ENCODE data around the gene DESI1. TPM values are rescaled to one million over a fixed set of nuclear protein-coding genes. Genes with fewer than 3 reads are reported as not detected.
A peak's percentile ranks its signal among the peaks of the same experiment; 100 is the strongest.
"Not testable (repeated sequence)": the region's sequence is repeated elsewhere in the genome, so short reads cannot be mapped to it uniquely, and the experiment has no call there.

The DESI1 gene
- polyA plus RNA-seq, 4 donors = 26.0 to 29.7 (median 28.1) TPM

DNA sequence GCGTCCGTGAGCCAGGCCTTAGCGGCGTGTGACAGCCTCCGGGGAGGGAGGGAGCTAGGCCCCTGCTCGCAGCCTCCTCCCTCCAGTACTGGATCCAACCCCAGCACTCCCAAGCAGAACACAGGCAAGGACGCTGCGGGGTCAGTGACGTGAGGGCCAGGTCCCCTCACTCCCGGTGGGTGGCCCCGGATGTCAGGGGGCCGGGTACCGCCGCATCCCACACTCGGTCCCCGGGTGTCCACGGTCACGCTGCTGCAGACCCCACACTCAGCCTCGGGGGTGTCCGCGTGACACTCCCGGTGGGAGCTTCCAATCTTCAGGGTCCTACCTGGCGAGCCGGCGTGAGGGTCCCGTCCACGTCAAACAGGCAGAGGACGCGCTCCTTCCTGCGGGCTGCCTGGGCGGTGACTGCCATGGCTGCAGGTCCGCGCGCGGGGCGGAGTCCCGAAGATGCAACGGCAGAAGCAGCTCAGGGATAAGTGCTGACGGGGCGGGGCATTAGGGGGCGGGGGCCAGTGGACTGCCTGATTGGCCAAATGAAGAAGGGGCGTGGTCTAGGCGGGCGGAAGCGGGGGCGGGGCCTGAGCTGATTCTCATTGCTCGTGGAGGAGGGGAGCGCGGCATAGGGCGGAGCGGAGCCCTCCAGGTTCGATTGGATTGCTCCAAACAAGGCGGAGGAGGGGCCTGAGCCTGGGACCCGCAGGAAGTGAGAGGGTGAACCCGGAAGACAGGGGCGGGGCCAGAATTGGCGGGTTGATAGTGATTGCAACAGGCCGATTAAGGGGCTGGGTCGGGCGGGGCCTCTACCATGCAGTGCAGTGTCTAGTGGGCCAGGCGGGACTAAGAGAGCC, 31.2 kb downstream of the DESI1 start, which contains the start of gene PMM1:
Gene PMM1 (minus strand): TSS at position 450 of the 851 bp plus-strand sequence. CDS start 35 bp downstream, at position 415.
- DNase-seq (ENCODE audit: low read depth in 4 of 4, low spot score in 3 of 4) = peak; percentile 98 to 99 (median 99)

DNA sequence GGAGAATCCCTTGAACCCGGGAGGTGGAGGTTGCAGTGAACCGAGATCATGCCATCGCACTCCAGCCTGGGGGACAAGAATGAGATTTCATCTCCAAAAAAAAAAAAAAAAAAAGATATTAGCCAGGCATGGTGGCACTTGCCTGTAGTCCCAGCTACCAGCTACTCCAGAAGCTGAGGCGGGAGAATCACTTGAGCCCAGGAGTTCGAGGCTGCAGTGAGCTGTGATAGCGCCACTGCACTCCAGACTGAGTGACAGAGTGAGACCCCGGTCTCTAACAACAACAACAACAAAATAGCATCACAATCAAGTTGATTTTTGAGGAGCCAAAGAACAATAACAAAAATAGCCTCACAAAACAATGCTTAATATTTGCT, 33.5 kb downstream of the DESI1 start:
- no peak for DNase-seq (ENCODE audit: low read depth in 4 of 4, low spot score in 3 of 4)

DNA sequence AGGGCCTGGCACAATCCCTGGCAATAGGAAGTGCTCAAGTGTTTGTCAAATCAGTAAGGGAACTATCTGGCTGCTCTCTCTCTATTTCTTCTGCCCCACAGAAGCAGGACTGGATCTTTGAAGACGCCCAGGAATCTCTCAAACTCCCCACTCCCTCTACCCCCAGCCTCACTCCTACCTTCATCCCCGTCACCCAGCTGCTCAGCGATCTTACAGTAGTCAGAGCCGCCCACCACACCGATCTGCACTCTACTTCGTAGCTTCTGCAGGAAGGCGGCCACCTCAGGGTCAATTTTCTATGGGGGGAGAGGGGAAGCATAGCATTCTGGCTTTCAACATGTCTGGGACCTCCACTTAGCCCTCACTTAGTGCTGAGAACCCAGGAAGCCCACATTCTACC, 34.9 kb downstream of the DESI1 start:
- DNase-seq (ENCODE audit: low read depth in 4 of 4, low spot score in 3 of 4) = no peak

DNA sequence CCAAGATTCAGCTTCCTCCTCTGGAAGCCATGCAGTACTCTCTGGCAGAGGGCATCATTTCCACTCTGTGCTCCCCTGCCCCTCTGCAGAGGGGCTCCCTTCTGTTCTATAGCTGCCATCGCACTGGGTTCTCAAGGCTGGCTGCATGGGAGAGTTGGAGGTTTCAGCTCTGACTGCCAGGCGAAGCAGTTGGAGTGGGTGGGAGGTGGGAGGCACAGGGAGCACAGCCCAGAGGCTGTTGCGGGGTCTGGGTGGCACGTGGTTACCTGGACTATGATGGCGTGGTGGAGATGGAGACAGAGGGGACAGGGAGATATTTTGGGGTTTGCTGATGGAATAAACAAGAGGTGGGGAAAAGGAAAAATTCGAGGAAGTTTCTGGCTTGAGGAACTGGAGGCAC, 36.0 kb downstream of the DESI1 start:
- DNase-seq (ENCODE audit: low read depth in 4 of 4, low spot score in 3 of 4) = no peak

DNA sequence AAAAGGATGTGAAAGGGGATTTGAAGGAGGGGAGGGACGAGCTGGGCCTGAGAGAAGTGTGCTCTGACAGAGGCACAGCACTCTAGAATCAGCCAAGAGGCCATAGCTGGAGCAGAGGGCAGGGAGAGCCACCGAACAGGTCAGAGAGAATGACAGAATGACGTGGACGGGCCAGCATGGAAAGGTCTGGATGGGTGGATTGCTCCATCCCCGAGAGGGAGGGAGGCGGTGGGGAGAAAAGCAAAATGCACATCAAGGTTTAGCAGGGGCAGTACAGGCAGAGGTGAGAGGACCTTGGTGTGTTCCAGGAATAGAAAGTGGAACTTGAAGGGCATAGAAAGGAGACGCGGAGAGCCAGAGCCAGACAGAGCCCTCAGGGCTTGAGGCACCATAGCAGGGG, 38.1 kb downstream of the DESI1 start:
- no peak for DNase-seq (ENCODE audit: low read depth in 4 of 4, low spot score in 3 of 4)

DNA sequence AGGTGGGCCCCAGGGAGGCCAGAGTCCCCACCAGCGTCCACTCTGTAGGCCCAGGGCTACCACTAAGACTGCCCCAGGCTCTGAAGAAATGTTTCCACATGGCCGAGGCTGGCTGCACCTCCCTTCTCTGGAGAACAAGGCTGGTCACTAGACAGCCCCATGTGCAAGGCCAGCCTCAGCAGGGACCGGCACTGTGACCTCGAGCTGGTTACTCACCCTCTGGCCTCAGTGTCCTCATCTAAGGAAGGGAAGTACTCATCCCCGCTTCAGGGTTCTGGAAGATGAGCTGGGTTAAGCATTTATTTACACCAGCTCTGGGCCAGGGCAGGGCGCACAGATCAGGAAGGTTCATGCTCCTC, 40.9 kb downstream of the DESI1 start:
- DNase-seq (ENCODE audit: low read depth in 4 of 4, low spot score in 3 of 4) = no peak

DNA sequence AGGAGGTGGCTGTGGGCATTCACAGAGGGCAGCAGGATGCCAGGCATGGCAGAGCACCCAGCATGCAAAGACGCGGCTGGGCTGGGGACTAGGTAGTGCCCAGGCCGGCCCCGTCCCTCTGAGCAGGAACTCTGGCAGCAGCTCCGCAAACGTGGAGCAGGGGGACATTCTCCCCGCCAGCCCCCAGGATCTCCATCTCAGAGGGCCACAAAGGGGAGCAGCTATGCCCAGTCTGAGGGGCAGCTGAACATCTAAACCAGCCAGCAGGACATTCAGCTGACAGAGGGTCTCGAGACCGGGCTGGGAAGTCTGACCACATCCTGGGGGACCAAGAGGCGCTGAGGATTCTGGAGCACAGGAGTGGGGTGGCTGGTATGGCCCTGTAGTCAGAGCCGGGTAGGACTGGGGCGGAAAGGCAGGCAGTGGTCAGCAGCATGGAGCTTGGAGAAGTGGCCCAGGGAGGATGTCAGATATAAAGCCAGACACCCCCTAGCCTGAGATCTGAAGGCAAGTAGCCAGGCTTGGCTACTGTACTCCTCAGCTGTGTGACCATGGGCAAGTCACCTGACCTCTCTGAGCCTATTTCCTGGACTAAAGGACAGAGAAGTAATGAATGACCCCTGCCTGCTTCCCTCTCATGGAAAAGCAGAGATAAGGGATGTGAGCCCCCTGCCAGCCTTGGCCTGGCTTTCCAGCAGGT, 41.4 kb downstream of the DESI1 start:
- DNase-seq (ENCODE audit: low read depth in 4 of 4, low spot score in 3 of 4) = no peak

DNA sequence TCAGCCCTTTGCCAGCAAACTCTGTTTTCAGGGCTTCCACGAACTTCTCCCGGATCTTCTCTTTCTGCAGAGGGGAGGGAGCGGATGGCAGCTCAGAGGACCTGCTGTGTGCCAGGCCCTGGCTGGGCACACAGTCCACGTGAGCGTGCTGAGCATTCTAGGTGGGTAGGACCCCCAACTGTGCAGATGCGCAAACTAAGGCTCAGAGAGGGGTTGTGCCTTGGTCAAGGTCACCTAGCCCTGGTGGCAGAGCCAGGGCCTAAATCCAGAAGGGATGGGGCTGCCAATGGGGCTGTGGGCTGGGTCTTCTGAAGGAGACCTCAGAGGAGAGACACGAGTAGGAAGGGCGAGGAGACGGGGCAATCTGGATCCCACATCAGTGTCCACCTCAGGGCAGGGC, 42.0 kb downstream of the DESI1 start:
- no peak for DNase-seq (ENCODE audit: low read depth in 4 of 4, low spot score in 3 of 4)

DNA sequence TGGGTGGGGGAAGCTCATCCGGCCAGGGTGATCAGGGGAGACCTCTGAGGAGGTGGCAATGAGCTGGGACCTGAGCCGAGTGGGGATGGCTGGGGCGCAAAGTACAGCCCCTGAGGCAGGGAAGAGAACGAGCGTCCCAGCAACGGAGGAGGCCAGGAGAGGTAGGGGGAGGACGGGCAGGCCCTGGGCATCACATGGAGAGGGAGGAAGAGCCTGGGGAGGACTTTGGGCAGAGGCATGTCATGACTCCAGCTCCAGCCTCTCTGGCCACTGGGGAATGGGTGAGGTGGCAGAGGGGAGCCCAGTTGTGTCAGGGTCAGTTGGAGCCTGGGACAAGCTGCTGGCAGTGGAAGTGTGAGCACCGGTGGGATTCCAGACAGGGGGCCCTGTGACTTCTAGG, 42.7 kb downstream of the DESI1 start:
- DNase-seq (ENCODE audit: low read depth in 4 of 4, low spot score in 3 of 4) = no peak

DNA sequence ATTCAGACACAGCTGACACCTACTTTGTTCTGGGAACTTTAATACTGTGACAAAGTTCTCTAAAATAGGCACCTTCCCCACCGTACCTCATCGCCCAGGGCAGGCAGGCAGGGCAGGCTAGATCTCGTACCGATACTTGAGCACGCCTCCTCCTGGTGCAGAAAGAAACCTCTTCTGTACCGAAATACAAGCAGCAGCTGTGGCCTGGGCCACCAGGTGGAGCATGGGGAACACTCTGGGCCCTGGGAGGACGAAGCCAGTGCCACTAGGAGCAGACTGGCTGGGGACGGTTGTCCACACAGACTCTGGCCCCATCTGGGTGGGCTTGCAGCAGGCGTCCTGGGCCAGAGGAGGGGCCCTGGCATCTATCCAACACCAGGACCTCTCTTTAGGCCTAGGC, 44.0 kb downstream of the DESI1 start:
- DNase-seq (ENCODE audit: low read depth in 4 of 4, low spot score in 3 of 4) = no peak

DNA sequence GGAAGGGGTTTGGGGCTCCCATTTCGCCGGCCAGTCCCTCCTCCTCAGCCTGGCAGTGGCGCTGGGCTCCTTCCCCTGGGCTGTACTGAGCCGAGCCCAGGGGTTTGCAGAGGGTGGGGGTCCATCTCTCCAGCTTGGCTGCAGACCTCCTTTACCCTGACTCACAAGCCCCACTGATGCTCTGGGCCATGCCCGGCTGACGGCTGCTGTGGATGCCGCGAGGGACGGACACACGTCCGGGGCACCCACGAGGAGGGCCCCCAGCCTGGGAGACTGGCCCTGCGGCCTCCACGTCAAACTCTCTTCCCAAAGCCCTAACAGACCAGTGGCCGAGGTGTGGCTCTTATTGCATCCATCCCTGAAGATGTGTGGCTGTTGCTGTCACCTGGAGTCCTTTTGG, 45.3 kb downstream of the DESI1 start:
- no peak for DNase-seq (ENCODE audit: low read depth in 4 of 4, low spot score in 3 of 4)

DNA sequence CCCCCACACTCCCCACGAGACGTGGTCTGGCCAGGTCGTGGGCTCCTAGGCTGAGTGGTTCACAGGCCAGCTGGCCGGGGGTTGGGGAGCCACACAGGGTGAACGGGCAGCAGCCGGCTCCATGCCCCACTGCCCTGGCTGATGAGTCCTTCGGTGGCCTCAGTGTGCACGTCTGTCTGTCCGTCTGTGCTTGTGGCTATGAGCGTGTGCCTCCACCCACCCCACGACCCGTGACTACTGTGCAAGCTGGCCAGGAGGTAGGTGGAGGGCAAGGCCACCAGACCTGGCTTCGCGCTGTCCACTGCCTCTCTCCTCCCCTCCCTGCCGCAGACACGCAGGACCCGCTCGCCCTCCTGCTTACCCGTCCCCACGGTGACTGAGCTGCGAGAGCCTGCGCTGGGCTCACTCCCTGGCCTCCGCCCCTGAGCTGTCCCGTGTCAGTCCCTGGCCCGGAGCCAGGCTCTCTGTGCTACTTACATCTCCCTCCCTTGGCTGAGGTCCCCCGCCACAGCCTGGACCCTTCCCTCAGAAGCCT, 45.9 kb downstream of the DESI1 start:
- no peak for DNase-seq (ENCODE audit: low read depth in 4 of 4, low spot score in 3 of 4)

DNA sequence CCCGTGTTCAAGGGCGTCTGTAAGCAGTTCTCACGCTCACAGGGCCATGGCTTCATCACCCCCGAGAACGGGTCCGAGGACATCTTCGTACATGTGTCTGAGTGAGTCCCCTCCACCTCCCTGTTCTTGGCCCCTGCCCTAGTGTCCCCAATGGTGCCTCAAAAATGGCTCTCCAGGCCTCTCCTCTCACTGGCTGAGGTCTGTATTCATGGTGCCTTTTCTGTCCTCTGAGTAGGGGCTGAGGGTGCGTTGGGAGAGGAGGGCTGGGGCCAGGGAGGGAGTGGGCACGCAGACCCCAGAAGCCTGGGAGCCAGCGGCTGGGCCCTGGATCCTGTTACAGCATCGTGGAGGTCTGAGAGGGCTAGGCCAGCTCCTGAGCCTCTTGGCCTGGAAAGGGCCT, 47.2 kb downstream of the DESI1 start:
- DNase-seq (ENCODE audit: low read depth in 4 of 4, low spot score in 3 of 4) = no peak

DNA sequence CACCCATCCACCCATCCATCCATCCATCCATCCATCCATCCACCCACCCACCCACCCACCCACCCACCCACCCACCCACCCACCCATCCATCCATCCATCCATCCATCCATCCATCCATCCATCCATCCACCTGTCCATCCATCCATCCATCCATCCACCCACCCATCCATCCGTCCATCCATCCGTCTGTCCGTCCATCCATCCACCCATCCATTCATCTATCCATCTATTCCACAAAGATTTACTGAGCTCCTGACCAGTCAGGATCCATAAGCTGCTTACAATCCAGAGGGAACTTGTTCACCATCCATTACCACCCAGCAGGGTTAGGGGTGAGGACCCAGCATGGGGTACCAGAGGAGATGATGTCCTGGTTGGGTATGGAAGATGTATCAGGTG, 48.5 kb downstream of the DESI1 start:
- DNase-seq (ENCODE audit: low read depth in 4 of 4, low spot score in 3 of 4) = not testable (repeated sequence)

DNA sequence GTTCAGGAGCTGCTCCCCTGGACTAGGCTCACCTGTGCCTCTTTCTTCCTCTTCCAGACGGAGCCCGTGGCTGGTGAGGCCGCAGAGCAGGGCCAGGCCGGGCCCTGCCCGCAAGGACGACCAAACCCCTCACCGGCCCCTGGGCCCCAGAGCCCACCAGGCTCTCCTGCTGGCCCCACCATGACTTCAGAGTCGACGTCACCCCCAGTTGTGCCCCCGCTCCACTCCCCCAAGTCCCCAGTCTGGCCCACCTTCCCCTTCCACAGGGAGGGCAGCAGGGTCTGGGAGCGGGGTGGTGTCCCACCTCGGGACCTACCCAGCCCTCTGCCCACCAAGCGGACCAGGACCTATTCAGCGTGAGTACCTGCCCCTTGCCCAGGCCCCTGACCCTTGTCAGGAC, 49.1 kb downstream of the DESI1 start:
- DNase-seq (ENCODE audit: low read depth in 4 of 4, low spot score in 3 of 4) = no peak

DNA sequence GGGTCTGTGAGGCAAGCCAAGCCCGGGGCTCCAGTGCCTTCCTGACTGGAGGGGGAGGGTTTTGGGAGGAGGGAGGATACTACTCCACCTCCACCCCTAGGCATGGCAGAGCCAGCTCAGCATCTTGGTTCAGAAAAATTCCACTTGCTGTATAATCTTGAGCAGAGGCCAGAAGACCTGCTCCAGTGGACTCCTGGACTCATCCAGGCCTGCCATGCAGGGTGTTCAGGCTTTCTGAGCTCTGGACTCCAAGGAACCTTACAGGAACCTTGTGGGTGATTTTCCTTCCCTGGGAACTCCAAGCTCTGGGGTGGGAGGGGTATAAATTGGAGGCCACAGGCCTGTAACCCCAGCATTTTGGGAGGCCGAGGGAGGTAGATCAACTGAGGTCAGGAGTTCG, 50.6 kb downstream of the DESI1 start:
- DNase-seq (ENCODE audit: low read depth in 4 of 4, low spot score in 3 of 4) = no peak

DNA sequence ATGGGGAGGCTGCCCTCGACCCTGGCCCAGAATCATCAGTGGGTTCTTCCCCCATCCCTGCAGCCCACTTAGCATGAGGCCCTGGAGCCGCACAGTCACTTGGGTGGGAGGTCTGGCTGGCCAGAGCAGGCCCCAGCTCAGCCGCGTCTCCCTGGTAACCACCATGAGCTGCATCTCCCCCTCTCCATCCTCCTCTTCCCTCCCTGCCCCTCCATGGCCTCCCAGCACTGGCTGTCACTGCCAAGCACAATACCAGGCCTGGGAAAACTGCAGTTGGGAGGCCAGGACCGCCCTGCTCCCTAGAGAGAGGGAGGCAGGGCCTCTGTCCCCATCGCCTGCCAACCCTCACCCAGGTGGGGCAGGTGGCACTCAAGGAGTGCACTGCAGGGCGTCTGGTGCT, 52.0 kb downstream of the DESI1 start:
- no peak for DNase-seq (ENCODE audit: low read depth in 4 of 4, low spot score in 3 of 4)

DNA sequence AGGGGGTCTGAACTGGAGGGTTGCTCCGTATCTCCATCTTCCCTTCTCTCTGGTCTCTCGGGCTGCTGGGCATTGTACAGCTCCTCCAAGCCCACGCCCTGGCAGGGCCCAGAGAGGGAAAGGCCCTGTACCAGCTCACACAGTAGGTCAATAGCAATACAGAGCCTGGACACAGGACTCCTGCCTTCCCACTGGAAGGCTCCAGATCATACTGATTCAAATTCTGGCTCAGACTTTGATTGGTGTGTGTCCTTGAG, 53.4 kb downstream of the DESI1 start:
- no peak for DNase-seq (ENCODE audit: low read depth in 4 of 4, low spot score in 3 of 4)

DNA sequence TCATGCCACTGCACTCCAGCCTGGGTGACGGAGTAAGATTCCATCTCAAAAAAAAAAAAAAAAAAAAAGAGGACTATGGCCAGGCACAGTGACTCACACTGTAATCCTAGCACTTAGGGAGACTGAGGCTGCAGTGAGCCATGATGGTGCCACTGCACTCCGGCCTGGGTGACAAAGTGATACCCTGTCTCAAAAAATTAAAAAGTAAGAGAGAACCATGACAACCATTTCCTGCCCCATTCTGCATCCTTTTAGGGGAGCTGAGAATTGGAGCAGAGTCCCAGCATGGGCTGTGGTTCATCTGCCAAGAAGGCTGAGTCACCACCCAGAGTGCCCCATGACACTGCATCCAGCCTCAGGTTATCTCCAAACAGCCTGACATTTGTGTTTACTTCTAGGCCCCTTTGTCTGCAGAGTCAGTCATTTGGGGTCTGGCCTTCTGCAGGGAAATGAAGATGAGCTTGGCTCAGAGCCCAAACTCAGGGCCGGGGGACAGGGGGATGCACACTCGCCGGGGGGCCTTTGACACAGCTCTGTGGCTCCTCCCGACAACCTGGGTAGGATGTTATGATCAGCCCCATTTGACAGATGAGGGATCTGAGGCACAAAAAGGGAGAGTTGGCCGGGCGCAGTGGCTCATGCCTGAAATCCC, 55.3 kb downstream of the DESI1 start:
- no peak for DNase-seq (ENCODE audit: low read depth in 4 of 4, low spot score in 3 of 4)

DNA sequence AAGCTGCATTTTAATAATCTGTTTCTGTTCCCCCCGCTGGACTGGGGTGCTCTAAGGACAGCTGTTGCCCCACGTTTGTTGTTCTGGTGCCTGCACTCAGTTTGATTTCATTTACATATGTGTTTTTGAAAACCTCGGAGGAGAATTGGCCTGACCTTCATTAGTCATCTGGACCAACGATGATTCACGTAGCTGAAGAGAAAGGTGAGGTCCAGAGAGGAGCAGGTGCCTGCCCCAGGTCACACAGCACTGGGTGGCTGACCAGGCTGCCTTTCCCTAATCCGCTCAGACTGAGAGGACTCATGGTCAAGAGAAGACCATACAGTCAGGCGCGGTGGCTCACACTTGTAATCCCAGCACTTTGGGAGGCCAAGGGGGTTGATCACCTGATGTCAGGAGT, 56.3 kb downstream of the DESI1 start:
- no peak for DNase-seq (ENCODE audit: low read depth in 4 of 4, low spot score in 3 of 4)

DNA sequence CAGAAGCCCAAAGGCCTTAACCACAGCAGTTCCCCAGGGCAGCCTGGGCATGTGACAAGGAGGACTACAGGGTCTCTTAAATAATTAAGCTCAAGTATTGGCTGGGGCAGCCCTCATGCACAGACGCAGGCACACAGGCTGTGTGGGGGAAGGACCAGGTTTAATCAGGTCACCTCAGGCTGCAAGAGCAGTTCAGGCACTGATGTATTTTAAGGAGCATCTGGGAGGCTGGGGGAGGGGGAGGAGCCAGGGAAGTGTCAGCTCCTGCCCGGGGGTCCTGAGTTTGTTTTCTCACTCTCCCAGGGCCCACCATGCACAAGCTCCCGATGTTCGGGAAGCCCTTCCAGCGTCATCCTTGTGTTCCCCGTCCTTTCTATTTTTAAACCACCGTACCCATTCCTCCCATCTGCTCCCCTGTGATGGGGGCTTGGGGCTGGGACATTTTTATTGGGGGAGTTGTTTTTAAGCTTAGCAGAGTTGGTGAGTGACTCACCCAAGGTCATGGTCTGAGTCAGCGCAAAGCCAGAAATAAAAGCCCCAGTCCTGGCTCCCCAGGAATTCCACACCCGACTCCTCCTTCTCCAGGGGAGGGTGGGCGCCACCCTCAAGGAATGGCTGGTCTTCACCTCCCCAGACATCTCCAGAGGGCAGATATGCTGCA, 57.7 kb downstream of the DESI1 start:
- DNase-seq (ENCODE audit: low read depth in 4 of 4, low spot score in 3 of 4) = no peak

Measured in right renal pelvis (tissue), 4 donors.